GM18520 (cell line): ENCODE measurements around the gene CHN1.

Experiments used
- ATAC-seq: cut with Tn5 transposase; IDR thresholded peaks from one replicate; pipeline ENCODE4 v1.9.1; 2021; ENCODE audit not compliant: unreplicated experiment

CHN1 gene

GRCh38 chr2:174788291-174788929 lies 216.8 kb downstream of the CHN1 start:
- ATAC-seq, result no peak

DNA sequence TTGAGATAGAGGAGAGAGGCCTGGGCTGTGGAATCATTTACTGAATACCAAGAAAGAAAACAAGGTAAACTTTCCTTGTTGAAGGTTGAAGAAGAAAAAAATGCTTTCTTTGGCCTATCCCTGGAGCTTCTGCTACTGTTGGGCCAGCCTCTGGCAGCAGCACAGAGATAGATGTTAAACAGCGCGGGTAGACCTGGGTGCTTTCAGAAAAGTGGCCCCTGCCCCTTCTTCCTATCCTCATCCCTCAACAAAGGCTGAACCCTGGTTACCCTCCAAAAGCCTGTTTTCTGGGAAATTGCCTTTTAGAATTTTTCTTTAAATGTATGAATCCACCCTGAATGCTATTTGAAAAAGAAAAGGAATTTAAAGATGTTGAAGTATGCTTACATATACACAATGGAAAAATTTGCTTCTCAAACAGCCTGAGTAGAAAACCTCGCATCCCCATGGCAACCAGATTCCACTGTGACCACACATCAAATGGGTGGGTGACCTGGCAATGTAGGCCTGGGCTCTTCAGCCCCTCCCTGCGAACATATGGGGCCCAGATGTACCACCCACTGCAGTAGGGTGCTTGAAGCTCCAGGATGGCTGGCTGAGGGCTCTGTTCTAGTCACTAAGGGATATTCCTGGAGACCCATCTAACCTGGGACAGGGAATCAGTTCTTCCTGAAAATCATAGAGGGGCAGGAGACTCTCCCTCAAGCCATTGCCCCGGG lies 217.5 kb downstream of the CHN1 start:
- ATAC-seq, result no peak

GRCh38 chr2:174786066-174786725 lies 219.0 kb downstream of the CHN1 start:
- ATAC-seq, result no peak

DNA sequence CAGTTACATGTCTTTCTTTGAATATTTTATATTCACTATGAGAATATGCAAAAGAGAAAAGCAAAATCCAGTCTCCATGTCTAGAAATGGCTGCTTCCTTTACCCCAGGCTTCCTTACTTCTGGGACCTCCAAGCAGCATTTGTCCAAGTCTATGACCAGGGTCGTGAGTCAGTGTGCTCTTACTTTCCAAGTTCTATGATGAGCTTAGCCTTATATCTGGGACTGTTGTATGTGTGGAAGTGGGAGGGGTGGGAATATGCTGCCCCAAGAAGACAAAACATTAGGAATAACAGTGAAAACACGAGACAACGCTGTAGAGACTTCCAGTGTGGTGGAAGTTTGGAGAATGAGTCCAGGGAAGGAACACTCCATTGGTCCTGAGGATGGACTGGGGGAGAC lies 219.7 kb downstream of the CHN1 start:
- ATAC-seq, result no peak

GRCh38 chr2:174784909-174785308 lies 220.3 kb downstream of the CHN1 start:
- ATAC-seq, result no peak

- no peak for ATAC-seq
Observed at GRCh38 chr2:174784316-174784715, 220.9 kb downstream of the CHN1 start.

GRCh38 chr2:174781996-174782395 lies 223.2 kb downstream of the CHN1 start:
- ATAC-seq, result no peak

GRCh38 chr2:174781298-174781697 lies 223.9 kb downstream of the CHN1 start:
- no peak for ATAC-seq

DNA sequence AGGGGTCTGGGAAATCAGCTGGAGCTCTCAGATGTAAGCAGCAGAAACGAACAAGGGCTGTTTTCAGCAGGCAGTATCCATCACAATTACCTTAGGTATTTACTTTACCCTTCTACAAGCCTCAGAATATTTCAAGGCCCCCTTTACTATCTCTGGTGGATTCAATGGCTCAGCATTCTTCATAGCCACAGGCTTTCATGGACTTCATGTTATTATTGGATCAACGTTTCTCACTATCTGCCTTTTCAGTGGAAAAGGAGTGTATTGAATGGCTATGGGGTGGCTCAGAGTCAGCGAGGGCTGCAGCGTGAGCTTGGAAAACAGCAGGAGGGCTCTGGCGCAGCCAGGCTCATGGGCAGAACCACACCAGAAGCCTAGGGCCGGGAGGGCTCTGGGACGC lies 224.3 kb downstream of the CHN1 start:
- no peak for ATAC-seq

DNA sequence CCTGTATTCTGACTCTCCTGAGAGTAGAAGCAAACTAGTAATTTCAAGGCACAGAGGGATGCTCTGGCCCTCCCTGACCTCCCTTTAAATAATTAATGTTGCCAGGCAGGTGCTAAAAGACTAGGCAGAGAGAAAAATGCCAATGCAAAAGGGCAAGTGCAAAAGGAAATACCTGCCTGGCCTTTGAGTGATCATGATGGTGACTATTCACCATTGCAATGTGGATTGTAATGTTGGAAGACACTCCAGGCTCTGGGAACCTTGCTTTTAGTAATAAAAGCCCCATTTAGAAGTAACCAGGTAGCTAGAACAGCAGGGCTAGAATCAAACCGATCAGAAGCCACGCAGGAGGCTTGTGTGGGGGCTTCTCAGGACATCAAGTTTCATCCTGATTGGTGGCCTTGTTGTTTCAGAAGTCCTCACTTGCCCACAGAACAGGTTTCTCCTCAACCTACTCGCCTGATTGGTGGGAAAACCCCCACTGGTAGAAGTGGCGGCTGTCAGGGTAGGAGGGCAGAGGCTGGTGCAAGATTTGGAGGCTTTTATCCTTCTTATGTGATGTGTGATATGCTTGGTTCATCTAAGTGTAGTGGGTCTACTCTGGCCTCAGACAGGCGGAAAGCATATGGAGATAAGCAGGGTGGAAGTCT lies 224.9 kb downstream of the CHN1 start:
- ATAC-seq, result no peak

DNA sequence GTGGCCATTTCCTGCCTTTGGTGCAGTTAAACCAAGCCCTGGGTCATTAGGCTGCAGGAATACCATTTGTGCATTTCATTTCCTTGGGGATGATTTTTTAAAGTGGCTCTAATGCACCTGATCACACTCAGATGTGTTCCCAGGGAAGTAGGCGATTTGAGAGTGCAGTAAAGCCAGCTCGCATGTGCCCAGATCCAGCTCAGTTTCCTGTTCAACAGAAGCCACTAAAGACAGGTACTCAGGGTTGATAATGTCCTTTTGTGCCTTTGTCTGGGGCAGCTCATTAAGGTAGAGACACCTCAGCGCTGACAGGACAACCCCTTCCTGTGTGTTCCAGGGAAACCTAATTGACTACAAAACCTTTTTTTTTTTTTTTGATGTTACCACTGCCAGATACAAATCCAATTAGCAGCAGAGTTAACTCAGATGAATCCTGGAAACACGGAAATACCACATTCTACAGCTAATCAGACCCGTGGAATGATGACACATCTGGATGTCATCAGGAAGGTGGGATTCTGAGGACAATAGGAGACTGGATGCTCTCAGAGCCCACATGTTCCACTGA lies 225.7 kb downstream of the CHN1 start:
- ATAC-seq, result no peak

DNA sequence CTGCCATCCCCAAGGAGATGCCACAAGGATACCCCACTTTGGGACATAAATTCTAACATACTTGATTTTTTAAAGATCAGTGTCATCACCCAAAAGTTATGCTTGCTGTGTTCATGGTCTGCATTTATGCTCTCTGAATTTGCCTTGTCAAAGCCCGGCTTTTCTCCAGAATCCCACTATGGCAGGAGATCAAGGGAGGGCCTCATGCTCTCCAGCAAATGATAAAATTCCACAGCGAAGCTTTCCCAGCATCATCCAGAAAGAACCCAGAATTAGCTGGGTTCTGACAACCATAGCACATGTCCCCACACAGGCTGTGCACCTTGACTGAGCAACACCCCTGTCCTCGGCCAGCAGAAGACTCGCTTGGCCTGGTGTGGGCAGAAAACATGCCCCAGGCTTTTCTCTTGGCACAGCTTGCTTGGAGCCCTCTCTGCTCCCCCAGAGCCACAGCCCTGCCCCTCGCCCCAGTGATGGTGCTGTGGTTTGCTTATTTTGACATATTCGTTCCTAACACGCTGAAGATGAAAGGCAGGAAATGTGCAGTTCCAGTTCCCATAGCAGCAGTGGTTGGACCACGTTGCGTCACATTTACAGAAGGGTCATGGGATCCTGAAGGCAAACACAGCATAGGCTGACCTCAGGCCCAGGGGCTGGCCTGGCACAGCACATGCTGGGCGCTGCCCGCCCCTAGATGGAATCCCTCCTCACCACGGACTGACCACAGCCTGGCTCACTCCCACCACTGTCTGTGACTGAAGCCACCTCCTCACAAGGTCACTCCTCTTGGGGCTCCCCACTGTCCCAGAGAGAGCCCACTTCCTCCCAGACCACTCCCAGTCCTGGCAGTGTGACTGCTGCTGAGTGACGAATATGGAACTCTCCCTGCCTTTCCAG lies 226.8 kb downstream of the CHN1 start:
- peak; percentile 48 for ATAC-seq

GRCh38 chr2:174777347-174778084 lies 227.7 kb downstream of the CHN1 start:
- ATAC-seq, result no peak

DNA sequence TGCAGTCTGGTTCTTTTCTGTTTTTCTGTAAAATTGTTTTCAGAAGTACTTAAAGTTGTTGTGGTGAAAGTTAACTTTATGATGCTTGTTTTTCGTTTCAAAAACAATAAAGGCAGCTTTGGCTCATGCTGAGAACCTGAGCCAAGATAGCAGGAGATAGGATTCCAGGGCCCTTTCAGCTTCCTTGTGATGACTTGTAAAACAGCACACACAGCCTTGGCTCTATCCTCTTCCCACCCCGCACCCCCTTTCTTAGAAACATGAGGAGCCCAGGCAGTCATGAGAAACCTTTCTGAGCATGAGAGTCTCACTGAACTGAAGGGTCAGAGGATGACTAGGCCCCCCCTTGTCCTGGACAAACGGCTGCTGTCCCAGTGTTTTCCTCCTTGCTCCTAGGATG lies 228.5 kb downstream of the CHN1 start:
- no peak for ATAC-seq

- no peak for ATAC-seq
Observed at GRCh38 chr2:174776223-174776622, 229.0 kb downstream of the CHN1 start.

DNA sequence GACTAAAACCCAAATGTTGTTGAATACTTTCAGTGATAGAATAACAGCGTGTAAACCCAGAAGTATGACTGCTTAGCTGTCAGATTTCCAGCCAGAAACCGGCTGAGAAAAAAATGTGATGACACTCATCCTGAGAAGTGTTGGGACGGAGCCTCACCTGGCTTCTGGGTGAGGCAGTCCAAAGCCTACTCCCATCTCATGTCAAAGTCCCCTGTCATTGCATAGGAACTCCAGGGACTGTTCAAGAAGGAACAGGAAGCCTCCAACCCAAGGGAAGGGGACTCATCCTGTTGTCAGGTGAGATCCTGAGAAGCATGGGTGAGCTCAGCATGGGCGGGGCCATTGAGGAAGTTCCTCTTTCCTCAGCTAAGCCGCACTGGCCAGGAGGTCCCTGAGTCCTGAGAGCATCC lies 229.6 kb downstream of the CHN1 start:
- ATAC-seq, result no peak

GRCh38 chr2:174774886-174775285 lies 230.3 kb downstream of the CHN1 start:
- no peak for ATAC-seq

DNA sequence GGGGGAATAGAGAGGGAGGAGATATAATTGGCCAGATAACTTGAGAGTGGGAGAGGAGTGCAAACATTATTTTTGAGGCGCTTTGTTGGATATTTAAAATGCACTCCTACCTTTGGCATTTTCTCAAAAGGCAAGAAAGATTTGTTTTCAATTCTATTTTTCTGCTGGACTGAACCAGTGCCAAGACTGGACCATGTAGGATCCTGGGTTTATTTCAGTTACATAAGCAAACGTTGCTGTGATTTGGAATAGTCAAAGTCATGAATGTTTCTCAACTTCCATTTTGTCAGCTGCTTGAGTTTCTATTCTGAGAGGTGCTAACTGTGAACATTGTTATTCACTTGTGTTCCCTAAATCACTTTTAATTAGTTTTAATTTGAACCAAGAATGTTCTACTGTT lies 232.0 kb downstream of the CHN1 start:
- no peak for ATAC-seq

DNA sequence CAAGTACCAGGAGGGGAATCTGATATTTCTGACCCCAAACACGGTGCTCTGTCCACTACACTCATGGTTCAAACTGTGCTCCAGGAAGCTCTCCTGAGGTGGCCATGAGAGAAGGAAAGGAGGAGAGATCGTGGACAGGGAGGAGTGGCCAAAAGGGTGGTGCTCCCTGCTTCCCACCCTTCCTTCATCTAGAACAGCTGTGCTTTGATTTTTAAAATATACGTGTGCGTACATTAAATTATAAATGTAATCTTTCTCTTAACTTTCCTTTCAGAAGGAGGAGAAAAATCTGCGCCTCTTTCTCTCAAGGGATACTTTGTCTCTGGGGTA lies 232.7 kb downstream of the CHN1 start:
- ATAC-seq, result no peak
